PFSK-1 (cell line): ENCODE results near the gene RNF5.

Source experiments
- FOXP2 ChIP-seq: optimal IDR thresholded peaks from 2 replicates; pipeline ENCODE3; 2011; ENCODE audit warnings: borderline replicate concordance, control low read depth, inconsistent platforms; ENCODE audit not compliant: insufficient read depth; ENCODE audit errors: extremely low read length, extremely low read depth
- POLR2AphosphoS5 ChIP-seq: IDR thresholded peaks from 2 replicates; pipeline ENCODE4 v1.6.1; 2012; ENCODE audit warnings: low read depth, mild to moderate bottlenecking, control low read depth, low read length, moderate library complexity
- SIN3A ChIP-seq: IDR thresholded peaks from 2 replicates; pipeline ENCODE4 v1.6.1; 2012; ENCODE audit warnings: mild to moderate bottlenecking, low read length, moderate library complexity, borderline replicate concordance; ENCODE audit not compliant: insufficient read depth
- TAF1 ChIP-seq: IDR thresholded peaks from 2 replicates; pipeline ENCODE4 v1.6.1; 2012; ENCODE audit warnings: low read length, control low read depth, borderline replicate concordance; ENCODE audit not compliant: insufficient read depth
- TF ChIP-seq, protein P1 (sequence below), 2 experiments: IDR thresholded peaks; 2 replicates each; pipeline versions ENCODE4 v1.6.1 to v1.8.0; 2011 to 2012; ENCODE audit warnings: low read depth in 2 of 2, low read length in 2 of 2, control low read depth in 1 of 2, inconsistent platforms in 1 of 2, mild to moderate bottlenecking in 1 of 2, moderate library complexity in 1 of 2; ENCODE audit not compliant: insufficient read depth in 1 of 2

RNF5 gene

DNA sequence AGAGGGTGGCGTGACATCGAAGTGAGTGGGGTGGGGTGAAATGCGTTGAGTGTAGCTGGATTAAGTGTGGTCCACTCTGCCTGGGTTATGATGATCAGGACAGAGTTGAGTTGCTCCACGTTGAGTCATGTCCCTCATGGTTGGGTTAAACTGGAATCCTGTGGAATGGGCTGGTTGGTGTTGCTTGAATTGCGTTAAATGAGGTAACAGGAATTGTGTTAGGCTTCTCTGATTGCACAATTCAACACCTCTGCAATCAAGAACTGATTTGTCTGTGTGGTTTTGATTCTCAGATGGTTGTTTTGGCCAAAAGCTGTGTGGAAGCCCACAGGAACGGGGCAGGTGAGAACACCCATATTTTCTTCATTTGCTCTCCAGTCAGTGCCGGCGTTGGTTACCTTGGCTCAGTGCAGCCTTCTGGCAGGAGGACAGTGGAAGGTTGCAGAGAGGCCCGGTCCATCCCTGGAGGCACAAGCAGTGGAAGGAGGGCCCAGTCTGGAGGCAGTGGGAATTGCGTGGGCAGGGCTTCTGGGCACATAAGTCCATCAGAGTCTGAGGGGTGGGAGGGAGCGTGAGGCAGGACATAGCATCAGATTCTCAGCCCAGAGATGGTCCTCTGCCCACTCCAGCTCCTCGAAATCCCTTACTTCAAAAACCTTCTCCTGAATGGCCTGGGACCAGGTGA is 34.0 kb downstream of the RNF5 start:
- TF ChIP-seq SIN3A (no peak), POLR2AphosphoS5 (no peak), TAF1 (no peak)
- TF ChIP-seq, protein P1, sequence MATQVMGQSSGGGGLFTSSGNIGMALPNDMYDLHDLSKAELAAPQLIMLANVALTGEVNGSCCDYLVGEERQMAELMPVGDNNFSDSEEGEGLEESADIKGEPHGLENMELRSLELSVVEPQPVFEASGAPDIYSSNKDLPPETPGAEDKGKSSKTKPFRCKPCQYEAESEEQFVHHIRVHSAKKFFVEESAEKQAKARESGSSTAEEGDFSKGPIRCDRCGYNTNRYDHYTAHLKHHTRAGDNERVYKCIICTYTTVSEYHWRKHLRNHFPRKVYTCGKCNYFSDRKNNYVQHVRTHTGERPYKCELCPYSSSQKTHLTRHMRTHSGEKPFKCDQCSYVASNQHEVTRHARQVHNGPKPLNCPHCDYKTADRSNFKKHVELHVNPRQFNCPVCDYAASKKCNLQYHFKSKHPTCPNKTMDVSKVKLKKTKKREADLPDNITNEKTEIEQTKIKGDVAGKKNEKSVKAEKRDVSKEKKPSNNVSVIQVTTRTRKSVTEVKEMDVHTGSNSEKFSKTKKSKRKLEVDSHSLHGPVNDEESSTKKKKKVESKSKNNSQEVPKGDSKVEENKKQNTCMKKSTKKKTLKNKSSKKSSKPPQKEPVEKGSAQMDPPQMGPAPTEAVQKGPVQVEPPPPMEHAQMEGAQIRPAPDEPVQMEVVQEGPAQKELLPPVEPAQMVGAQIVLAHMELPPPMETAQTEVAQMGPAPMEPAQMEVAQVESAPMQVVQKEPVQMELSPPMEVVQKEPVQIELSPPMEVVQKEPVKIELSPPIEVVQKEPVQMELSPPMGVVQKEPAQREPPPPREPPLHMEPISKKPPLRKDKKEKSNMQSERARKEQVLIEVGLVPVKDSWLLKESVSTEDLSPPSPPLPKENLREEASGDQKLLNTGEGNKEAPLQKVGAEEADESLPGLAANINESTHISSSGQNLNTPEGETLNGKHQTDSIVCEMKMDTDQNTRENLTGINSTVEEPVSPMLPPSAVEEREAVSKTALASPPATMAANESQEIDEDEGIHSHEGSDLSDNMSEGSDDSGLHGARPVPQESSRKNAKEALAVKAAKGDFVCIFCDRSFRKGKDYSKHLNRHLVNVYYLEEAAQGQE (IDR thresholded peaks at IDR 0.05; ENCODE audit: insufficient read depth in 1 of 2, low read depth in 2 of 2, low read length in 2 of 2): no peak

DNA sequence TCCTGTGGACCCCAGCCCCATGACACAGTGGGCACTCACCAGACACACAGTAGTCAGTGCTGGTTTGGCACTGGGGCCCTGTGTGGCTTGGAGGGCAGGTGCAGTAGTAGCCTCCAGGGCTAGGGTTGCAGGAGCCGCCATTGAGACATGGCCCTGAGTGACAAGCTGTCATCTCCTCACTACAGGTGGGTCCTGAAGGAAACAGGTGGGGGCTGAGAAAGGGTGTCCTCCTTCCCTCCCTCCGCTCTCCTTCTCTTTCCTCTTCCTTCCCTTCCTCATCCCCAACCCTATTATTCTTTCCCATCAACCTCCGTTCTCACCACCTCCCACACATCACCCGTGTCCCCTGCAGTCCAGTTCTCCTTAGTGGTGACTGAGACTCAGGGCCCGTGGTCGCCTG is 35.4 kb downstream of the RNF5 start:
- TF ChIP-seq POLR2AphosphoS5: no peak
- TF ChIP-seq FOXP2: no peak
- no peak for TF ChIP-seq TAF1
- TF ChIP-seq, protein P1 (IDR thresholded peaks at IDR 0.05; ENCODE audit: insufficient read depth in 1 of 2, low read depth in 2 of 2, low read length in 2 of 2): no peak
- no peak for TF ChIP-seq SIN3A

DNA sequence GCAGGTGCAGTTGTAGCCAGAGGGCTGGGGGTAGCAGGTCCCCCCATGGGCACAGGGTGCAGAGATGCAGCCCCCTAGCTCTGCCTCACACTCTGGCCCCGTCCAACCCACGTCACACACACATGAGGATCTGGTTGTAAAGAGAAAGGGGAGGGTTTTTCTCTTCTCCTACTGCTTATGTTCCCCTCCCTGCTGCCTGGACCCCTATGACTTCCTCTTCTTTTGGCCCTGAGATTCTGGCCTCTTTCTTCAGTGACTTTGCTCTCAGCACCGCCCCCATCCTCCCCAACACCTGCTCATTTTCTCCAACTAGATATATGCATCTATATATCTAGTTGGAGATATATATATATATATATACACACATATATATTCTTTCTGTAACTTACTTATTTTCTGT is 35.9 kb downstream of the RNF5 start:
- TF ChIP-seq, protein P1 (IDR thresholded peaks at IDR 0.05; ENCODE audit: insufficient read depth in 1 of 2, low read depth in 2 of 2, low read length in 2 of 2): no peak

DNA sequence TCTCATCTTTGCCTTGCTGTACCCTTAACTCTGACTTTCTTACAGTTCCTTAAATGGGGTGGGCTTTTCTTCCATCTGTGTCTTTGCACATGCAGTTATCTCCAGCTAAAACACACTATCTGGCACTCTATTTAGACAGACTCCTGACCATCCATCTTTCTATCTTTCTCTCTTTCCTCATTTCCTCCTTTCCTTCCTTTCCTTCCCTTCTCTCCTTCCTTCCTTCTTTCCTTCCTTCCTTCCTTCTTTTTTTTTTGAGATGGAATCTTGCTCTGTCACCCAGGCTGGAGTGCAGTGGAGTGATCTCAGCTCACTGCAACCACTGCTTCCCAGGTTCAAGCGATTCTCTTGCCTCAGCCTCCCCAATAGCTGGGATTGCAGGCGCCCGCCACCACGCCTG is 37.4 kb downstream of the RNF5 start:
- TF ChIP-seq FOXP2: no peak
- TF ChIP-seq POLR2AphosphoS5: no peak
- TF ChIP-seq, protein P1 (IDR thresholded peaks at IDR 0.05; ENCODE audit: insufficient read depth in 1 of 2, low read depth in 2 of 2, low read length in 2 of 2): no peak
- no peak for TF ChIP-seq TAF1
- TF ChIP-seq SIN3A: no peak

DNA sequence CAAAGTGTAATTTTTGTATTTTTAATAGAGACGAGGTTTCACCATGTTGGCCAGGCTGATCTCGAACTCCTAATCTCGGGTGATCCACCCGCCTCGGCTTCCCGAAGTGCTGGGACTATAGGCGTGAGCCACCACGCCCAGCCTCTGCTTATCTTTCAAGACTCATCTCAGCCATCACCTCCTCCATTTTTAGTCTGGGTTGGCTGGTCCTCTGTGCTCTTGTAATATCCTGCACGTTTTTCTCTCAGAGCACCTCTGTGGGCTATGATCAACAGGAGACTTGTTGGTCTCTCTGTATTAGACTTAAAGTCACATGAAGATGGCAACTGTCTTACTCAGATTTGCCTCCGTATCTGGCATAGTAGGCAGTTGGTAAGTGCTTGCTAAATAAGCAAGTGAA is 38.1 kb downstream of the RNF5 start:
- TF ChIP-seq POLR2AphosphoS5 (no peak), TAF1 (no peak), SIN3A (no peak), FOXP2 (no peak)
